Stimulated activated CD8-positive, alpha-beta memory T cell treated with anti-CD3 and anti-CD28 coated beads, Interleukin-2, amount 100 ng/mL, for 1 hour (primary cell): ENCODE results near the gene WDR74.
"Not testable (repeated sequence)": the region's sequence is repeated elsewhere in the genome, so short reads cannot be mapped to it uniquely, and the experiment has no call there.

Experiments used
- DNase-seq, 2 donors: peaks; one replicate each; pipeline ENCODE4 v3.0.0-alpha.2; 2020; ENCODE audit warnings: low read depth in 2 of 2

WDR74 gene

DNA sequence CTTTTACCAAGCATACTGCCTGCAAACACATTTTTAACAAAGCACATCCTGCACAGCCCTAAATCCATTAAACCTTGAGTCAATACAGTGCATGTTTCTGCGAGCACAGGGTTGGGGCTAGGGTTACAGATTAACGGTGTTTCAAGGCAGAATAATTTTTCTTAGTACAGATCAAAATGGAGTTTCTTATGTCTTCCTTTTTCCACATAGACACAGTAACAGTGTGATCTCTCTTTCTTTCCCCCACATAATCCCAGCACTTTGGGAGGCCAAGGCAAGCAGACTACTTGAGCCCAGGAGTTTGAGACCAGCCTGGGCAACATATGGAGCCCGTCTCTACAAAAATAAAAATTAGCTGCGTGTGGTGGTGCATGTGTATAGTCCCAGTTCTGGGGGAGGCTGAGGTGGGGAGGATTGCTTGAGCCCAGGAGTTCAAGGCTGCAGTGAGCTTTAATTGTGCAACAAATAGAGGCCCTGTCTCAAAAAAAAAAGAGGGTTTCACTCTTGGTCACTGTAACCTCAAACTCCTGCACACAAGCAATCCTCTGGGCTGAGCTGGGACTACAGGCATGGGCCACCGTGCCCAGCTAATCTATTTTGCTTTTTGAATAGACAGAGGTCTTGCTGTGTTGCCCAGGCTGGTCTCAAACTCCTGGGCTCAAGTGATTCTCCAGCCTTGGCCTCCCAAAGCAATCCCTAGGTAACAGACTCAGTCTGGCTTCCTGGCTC lies 21.6 kb upstream of the WDR74 start:
- DNase-seq: no peak

DNA sequence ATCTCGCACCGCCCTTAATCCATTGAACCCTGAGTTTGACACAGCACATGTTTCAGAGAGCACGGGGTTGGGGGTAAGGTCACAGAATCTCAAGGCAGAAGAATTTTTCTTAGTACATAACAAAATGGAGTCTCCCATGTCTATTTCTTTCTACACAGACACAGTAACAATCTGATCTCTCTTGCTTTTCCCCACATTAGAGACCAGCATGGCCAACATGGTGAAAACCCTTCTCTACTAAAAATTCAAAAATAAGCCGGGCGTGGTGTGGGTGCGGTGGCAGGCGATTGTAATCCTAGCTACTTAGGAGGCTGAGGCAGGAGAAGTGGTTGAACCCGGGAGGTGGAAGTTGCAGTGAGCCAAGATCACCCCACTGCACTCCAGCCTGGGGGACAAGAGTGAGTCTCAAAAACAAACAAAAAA lies 19.9 kb upstream of the WDR74 start:
- not testable (repeated sequence) for DNase-seq

DNA sequence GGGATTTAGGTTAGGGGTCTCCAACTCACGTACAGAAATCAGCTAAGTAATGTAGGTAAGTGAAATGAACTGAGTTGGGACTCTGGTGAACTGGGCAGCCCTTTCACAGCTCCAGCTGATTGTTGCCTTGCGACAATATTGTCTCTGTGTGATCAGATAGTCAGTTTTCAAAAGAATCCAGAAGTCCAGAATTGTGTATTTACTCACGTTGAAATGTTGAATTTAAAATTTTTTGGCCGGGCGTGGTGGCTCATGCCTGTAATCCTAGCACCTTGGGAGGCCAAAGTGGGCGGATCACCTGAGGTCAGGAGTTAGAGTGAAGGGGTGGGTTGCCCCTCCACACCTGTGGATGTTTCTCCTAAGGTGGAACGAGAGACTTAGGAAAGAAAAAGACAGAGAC lies 18.8 kb upstream of the WDR74 start:
- no peak for DNase-seq

DNA sequence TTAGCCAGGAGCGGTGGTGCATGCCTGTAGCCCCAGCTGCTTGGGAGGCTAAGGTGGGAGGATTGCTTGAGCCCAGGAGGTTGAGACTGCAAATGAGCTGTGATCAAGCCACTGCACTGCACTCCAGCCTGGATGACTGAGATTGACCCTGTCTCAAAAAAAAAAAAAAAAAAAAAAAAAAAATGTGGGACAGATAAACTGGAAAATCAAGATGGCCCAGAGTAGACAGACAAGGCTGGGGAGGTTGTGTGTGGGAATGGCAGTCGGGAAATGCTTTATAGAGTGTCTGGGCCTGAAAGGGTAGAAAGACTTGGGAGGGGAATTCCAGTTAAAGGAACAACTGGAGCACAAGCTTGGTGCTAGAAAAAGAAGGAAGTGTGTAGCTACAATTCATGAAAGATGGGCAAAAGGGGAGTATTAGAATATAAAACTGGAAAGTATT lies 18.2 kb upstream of the WDR74 start:
- no peak for DNase-seq

DNA sequence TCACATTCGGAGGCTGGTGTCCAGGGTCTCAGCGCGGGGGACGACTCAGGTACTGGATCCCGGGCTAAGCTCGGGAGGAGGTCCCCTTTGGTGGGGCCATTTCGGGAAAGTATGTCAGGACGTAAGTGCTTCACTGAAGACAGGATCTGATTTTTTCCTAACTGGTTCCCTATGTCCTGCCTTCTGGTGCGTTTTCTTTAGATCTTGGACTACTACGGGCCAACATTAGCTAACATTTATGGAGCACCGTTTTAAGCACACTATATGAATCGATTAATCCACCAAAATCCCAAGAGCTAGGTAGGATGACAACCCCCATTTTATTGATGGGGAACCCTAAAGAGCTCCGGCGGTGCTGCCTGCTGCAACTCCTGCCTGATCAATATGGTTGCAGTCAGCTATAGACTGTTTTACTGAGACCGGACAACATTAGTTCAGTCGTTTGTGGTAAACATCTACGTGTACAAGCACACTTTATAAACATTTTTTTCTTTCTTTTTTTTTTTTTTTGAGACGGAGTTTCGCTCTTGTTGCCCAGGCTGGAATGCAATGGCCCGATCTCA lies 17.0 kb upstream of the WDR74 start:
- no peak for DNase-seq

DNA sequence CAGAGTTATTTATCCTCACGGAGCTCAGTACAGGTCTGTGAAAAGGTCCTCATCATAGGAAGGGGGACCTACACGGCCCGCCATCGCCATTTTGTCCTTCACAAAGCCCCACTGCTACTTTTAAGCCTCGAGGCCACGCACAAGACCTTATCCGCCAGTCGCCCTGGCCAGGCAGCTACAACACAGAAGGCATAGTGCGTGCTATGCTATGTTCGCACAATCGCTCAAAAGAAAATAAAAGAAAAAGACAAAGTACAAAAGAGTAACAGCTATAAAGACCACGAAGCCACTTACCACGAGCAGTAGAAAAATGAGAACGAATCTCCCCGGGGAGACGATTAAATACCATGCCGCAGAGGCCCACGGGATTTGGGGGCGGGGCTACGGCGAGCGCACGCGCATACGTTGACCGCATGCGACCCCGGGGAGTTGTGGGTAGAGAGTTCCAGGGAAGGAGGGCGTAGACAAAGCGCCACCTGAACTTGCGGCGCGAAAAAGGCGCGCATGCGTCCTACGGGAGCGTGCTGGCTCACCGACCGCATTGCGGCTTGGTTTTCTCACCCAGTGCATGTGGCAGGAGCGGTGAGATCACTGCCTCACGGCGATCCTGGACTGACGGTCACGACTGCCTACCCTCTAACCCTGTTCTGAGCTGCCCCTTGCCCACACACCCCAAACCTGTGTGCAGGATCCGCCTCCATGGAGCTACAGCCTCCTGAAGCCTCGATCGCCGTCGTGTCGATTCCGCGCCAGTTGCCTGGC lies 16.4 kb upstream of the WDR74 start:
- DNase-seq: peak; percentile 97

DNA sequence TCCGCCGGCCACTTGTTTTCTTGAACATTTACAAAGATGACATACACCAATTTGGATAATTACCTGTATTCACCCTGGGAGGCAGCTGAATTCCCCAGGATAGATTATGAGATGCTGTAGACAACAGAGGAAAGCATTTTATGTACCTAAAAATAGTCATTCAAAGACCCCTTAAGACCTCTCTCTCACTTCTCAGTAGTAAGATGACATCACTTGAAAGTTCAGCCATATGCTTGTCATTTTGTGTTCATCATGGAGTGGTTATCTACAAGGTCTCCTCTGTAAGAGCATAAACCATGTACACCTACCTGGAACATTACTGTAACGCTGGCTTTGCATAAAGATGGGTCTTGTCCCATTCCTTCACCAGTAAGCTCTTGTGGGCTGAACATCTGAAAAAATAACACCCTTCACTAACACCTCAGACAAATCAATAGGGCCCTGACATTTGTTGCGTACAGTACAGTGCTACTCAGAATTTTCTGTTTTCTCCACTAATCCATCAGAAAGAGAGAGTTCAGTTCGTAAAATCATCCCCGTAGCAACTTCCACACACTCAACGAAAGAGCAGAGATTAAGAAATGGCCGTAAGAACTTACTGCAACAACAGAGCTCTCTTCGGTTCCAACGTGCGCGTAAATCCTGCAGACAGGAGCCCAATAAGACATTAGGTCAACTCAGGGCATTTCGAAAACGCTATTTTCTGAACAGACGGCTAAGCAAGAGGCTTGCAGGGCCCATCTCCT lies 15.6 kb upstream of the WDR74 start:
- no peak for DNase-seq

DNA sequence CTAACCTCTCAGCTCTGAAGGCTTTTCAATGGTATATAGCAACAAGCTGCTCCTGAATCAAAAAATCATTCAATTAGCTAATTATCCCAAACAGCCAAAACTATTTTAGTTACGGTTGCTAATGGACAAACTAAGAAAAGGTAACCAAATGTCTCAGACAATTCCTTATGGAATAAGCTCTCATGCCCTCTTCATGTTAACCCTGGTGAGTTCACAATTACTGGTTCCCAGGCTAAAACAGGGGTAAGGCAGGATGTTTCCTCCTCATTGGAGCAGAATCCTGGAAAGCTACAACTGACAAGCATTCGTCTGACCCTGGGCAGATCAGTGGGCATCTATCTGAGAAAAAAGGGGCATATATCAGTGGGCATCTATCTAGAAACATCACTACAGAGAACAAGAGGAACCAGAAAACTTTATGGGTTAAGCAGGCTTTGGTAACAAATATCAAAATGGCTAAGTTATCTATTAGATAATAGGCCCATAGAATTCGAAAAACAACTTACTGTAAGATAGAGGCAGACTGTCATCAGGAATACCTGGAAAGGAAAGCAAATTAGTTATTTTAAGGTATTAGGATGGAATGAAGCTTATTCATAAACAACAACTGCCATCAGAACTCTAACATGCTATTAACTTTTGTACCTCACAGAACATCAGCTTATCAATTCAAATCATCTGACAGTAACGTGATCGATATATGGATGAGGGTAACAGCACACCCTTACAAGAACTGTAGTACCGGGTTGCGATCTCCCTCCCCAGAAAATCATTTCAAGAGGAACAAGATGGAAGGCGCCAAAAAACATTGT lies 14.8 kb upstream of the WDR74 start:
- no peak for DNase-seq

DNA sequence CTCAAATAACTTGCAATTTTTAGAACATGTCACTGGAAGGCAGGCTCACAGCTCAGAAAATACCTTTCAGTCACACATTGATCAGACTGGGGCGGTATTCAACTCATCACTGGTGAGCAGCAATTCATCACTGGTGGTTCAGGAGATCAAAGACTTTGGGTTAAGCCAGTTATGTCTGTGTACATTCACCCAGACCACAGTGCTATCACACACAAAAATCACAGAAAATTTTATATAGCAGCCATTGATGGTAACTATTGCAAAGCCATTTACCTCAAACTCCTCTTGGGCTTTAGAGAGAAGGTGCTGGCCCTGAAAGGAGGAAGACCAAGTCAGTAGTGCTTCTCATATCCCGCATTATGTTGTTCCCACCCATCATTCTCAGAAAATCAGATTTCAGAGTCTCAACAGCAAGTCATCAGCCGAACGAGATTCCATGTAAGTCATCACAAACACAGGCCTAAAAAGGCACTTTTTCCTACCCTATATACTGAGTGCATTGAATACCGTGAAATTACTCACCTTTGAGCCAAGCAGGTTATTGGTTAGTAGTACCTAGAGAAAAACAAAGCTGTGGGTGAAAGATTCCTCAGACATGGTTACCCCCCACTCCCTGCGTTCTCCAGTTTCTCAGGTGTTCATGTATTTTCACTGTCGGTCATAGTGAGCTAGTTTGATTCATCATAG lies 14.0 kb upstream of the WDR74 start:
- DNase-seq: no peak

DNA sequence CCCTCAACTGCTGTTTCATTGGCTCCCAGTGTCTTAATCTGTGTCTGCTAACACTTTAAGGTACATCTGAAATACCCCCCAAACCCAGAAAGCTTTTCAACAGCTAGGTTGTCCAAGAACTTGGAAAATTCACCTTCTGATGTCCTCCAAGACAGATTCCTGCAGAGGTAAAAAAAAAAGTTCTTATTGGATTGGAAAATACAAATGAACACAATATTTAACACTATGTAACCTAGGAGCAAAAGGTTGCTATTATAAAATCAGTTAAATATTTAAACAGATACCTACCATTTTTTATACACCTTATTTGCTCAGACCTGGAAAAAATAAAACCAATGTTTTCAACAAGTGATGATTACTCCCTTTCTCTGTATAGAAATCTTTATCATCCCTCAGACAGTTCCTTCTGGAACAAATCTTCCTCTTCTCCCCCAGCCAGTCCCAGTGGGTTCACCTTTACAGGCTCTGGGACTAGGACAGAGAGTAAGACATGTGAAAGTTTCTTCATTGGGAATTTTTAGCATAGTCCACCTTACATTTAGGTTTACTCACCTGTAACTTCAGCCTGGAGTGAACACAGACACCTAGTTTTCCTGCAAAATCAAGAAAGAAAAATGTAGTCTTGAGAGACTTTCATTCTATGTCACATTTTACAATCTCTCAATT lies 13.3 kb upstream of the WDR74 start:
- DNase-seq: no peak

DNA sequence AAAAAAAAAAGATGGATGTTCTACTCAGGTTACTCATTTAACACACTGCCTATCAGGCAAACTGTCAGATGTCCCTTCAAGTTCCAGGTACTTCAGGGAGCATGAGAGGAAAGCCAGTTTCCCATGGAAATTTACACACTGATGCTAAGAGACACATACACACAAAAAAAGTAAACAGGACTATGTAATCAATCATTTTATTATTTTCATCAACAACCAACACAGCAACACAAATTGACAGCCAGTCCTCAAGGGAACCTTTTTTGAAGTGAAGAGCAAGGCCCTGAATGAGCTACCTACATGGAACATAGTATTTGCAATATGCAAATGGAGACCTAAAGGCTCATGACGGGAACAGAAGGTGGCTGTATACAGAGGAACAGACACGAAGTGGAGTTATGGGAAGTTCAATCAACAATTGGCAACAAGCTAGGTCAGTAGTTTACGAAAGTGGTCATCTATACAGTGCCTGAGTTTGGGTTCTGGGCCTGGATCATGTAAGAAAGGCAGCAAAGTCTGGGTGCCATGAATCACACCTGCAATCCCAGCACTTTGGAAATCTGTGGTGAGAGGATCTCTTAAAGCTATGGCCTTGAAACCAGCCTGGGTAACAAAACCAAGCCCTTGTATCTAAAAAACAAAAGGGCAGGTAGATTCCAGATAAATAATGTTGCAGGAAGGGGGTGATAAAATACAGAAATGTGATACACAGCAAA lies 12.6 kb upstream of the WDR74 start:
- DNase-seq: no peak

DNA sequence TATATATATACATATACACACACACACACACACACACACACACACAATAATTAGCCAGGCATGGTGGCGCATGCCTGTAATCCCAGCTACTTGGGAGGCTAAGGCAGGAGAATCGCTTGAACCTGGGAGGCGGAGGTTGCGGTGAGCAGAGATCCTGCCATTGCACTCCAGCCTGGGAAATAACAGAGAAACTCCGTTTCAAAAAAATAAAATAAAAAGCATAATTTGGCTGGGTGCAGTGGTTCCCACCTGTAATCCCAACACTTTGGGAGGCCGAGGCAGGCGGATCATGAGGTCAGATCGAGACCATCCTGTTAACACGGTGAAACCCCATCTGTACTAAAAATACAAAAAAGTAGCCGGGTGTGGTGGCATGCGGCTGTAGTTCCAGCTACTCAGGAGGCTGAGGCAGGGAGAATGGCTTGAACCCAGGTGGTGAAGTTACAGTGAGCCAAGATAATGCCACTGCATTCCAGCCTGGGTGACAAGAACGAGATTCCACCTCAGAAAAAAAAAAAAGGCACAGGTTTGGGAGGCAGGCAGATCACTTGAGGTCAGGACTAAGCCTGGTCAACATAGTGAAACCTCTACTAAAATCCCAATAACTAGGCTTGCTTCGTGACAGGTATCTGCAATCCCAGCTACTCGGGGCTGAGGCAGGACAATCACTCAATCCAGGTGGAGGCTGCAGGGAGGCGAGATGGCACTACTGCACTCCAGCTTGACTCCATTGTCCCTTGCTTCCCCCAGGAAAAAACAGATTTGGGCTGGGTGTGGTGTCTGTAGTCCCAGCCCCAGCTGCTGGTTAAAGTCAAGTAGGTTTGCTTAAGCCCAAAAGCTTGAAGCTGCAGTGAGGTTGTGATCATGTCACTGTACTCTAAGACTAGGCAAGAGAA lies 11.8 kb upstream of the WDR74 start:
- DNase-seq: no peak

DNA sequence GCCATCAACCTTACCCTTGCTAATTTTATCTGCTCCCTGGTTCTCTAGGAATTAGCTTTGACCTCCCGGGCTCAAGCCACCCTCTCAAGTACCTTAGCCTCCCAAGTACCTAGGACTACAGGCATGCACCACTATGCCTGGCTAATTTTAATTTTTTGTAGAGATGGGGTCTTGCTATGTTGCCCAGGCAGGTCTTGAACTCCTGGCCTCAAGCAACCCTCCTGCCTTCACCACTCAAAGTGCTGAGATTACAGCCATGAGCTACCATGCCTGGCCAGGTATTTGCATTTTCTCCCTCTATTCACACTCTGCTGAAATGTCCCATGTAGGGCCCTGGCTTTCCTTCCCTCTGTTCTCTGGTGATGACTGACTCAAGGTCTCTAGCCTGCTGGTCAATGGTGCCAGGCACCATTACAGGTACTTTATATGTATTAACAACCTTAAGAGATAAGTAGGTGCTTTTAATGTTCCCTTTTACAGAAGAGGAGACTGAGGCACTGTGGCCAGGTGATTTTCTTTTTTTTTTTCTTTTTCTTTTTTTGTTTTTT lies 8.5 kb upstream of the WDR74 start:
- DNase-seq: no peak

DNA sequence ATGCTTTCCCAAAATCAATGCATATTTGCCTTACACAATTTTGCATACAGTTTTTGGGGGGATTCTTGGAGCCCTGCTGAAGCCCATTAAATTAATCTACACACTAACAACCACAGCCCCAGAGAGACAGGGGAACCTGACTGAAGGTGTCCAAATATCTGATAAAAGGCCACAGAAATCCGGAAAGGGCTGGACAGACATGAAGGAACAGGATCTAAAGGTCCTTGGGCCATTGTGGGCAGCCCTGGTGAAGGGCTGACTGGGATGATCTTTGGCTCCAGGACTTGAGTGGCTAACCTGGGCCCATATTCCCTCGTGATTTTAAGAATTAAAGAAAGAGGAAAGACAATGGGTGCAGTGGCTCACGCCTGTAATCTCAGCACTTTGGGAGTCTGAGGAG lies 6.8 kb upstream of the WDR74 start:
- no peak for DNase-seq

DNA sequence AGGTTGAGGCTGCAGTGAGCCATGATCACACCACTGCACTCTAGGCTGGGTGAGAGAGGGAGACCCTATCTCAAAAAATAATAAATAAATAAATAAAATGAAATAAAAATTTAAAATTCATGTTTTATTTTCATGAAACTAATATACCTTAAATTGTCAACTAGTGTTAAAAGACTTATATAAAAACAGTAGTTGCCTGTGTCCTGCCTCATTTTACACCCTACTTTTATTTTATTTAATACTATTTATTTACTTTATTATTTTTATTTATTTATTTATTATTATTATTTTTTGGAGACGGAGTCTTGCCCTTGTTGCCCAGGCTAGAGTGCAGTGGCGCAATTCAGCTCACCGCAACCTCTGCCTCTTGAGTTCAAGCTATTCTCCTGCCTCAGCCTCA lies 4.8 kb upstream of the WDR74 start:
- DNase-seq: no peak

DNA sequence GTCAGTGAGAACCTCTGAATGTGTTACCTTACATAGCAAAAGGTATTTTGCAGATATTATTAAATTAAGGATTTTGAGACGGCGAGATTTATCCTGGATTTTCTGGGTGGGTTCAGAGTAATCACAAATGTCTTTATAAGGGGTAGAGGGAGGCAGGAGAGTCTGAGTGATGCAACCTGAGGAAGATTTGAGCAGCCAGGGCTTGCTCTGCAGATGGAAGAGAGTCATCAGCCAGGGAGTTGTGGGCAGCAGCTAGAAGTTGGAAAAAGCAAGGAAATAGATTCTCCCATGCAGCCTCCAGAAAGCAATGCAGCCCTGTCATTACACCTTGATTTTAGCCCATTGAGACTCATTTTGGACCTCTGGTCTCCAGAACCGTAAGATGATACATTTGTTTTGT lies 4.1 kb upstream of the WDR74 start:
- DNase-seq: no peak

DNA sequence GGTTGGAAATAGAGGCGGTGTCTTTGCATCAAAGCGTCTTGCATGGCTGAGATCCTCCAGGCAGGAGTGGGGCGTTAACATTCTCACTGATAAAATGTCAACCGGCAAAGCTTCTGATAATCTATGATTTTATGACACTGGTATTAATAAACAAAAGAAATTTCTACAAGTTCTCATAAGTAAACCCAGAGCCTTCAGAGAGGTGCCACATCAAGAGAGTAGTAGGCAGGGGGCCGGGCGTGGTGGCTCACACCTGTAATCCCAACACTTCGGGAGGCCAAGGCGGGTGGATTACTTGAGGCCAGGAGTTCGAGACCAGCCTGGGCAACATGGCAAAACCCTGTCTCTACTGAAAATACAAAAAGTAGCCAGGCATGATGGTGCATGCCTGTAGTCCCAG lies 3.5 kb upstream of the WDR74 start:
- not testable (repeated sequence) for DNase-seq

DNA sequence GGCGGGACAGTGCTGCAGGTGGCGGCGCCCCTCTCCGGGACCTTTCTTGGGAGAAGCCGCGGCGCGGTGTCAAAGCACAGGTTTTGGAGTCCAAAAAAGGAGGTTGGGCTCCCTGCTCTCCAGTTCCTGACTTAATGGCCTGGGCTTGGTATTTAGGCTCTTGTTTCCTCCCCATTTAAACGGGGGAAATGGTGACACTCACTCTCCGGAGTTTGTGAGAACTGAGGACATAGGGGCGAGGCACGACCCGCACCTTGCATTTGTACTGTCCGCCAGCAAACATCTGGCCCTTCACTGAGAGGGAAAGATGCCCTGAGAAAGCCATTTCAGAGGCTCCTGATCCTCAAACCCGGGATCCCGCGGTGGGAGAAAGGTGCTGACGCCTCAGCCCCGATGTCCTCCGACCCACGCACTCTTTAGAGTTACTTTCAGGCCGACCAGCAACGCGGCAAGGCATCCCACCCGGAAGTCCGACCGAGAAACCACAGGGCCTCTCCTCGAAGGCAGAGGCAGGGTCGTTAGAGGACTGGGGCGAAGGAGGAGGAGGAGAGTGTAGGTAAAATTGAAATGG lies 2.9 kb upstream of the WDR74 start:
- DNase-seq: no peak
